Heart left ventricle (tissue), 16 donors: ENCODE data around the gene SLC2A10. TPM values are rescaled to one million over a fixed set of nuclear protein-coding genes. Genes with fewer than 3 reads are reported as not detected.

Experiments used
- ATAC-seq, 4 donors: fragments of 200-7000 bp; cut with Tn5 transposase; one replicate each; pipeline ENCODE4 v1.9.1; 2020 to 2022; ENCODE audit warnings: moderate library complexity in 4 of 4, mild to moderate bottlenecking in 3 of 4, moderate number of reproducible peaks in 1 of 4
- DNase-seq, 5 donors: peaks; one replicate each; pipeline ENCODE4 v3.0.0-alpha.2; 2020
- H3K27ac ChIP-seq, 12 donors: fragments of 200-600 bp; sonication (generic) in 4 of 12; one replicate each; pipeline versions ENCODE4 v1.5.0 to v1.8.0; 2016 to 2022; ENCODE audit warnings: mild to moderate bottlenecking in 2 of 12
- H3K27me3 ChIP-seq, 9 donors: fragments of 200-600 bp; sonication (generic) in 2 of 9; one replicate each; pipeline versions ENCODE4 v1.5.1 to v1.8.0; 2016 to 2022; ENCODE audit warnings: mild to moderate bottlenecking in 3 of 9
- H3K36me3 ChIP-seq, 9 donors: fragments of 200-600 bp; sonication (generic) in 2 of 9; one replicate each; pipeline versions ENCODE4 v1.5.0 to v1.8.0; 2018 to 2022; ENCODE audit warnings: mild to moderate bottlenecking in 2 of 9
- H3K4me1 ChIP-seq, 12 donors: fragments of 200-600 bp; sonication (generic) in 4 of 12; one replicate each; pipeline versions ENCODE4 v1.5.0 to v1.8.0; 2016 to 2022; ENCODE audit warnings: mild to moderate bottlenecking in 3 of 12
- H3K4me3 ChIP-seq, 12 donors: fragments of 200-600 bp; sonication (generic) in 4 of 12; one replicate each; pipeline versions ENCODE4 v1.5.0 to v1.8.0; 2017 to 2022; ENCODE audit warnings: mild to moderate bottlenecking in 9 of 12, moderate library complexity in 4 of 12
- H3K9me3 ChIP-seq, 12 donors: fragments of 200-600 bp; sonication (generic) in 4 of 12; one replicate each; pipeline versions ENCODE4 v1.5.0 to v1.8.0; 2016 to 2022; ENCODE audit warnings: mild to moderate bottlenecking in 1 of 12
- POLR2A ChIP-seq, 2 donors: fragments of 450-650 bp; IDR thresholded peaks; one replicate each; pipeline ENCODE4 v1.6.1; 2017; ENCODE audit warnings: antibody characterized with exemption in 2 of 2, mild to moderate bottlenecking in 2 of 2, moderate library complexity in 2 of 2
- WGBS, 4 donors: extraction: QIAGEN DNeasy Blood & Tissue Kit in 2 of 4; methylation state at CpG; one replicate each; pipeline versions ENCODE4 v1.1.5 to v1.1.7; 2013 to 2018; 5-methylcytosine and 5-hydroxymethylcytosine counted together
- intact Hi-C, 10 donors: fragments of 100-400 bp; cut with DNase I; formaldehyde crosslinking; loops; one replicate each; pipeline versions ENCODE4 v1.11.1 to v1.14.2; 2022
- polyA plus RNA-seq, 2 donors: library from polyadenylated mRNA; stranded (reverse); fragments of 200-250 nt; gene quantifications; one replicate each; pipeline ENCODE4 v1.2.3, GENCODE V29; 2013
- total RNA-seq, 9 donors: library from RNA; depleted of rRNA in 2 of 9; stranded (reverse); fragments of >200 nt in 2 of 9; fragmentation: NEBNext Ultra II Directional in 3 of 9; extraction: Animal tissue kit (Norgen Biotek cat#: 25700) in 3 of 9; gene quantifications; one replicate each; pipeline versions ENCODE4 v1.1.0 to v1.2.4, GENCODE V29; 2016 to 2023
- TF ChIP-seq, protein P1 (sequence below), 12 donors: fragments of 200-600 bp; sonication (generic) in 4 of 12; IDR thresholded peaks; one replicate each; pipeline versions ENCODE4 v1.5.0 to v1.8.0; 2018 to 2022; ENCODE audit warnings: antibody characterized with exemption in 12 of 12, mild to moderate bottlenecking in 5 of 12
- donor health status: ischemic (EF 13 %, LVEDD 7.1; RV severe dilation, severe dysfunction).
- donor health status: healthy with polysubstance abuse.
- donor health status: DM: no; HTN: yes; CAD: no.
- donor health status: DM: no; HTN: no; CAD: no.
- donor health status: ischemic (EF 25% LVEDD 6.9; RV normal size, moderate dysfunction).
- donor health status: ischemic (EF 25% LVEDD 5.7; RV mildly dilated, moderate dysfunction).
- donor health status: healthy.
- donor health status: DM: yes; HTN: yes; CAD: no.
- donor health status: ischemic (EF 35%, LVEDD 5.7; RV mildly dilated, moderate dysfunction).
- donor health status: nonischemic (EF 11% LVEDD 7.7; RV severe dilation, severe dysfunction).
- donor health status: DM: yes; HTN: yes; CAD: no.
- donor health status: PGD.
- donor health status: ischemic (EF 29% LVEDD 5.4; RV normal size, mild dysfunction).
- donor health status: nonischemic (EF 23%, LVEDD 6.1; RV moderate dilation, normal function).

SLC2A10 gene
- total and polyA plus RNA-seq, 11 donors = 1.4 to 6.3 (median 2.8) TPM

DNA sequence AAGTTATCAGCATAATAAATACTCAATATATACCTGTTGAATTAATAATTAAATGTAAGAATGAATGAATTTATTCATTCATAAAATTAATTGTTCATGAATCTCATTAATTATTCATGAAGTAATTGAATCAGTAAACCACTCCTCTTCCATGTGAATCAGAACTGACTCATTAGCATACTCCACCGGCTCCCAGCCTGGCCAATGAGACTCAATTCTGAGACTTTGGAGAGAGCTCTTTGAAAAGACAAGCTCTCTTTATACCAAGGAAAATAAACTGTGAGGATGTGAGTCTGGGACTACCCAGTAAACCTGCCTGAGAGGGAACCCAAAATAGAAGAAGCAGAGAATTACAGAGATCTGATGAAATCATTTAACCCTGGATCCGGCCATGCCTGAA, 8.4 kb upstream of the SLC2A10 start:
- Histone ChIP-seq H3K27me3 (peaks cover 0 to 17% (median 0%) of the 10 kb centered on the region in 9 donors), H3K4me3 (no peak overlapping the region), H3K4me1 (peaks cover 0 to 1% (median 0%) of the 10 kb centered on the region in 12 donors), H3K36me3 (no peaks in the 10 kb centered on the region), H3K27ac (no peak overlapping the region), H3K9me3 (peaks cover 0 to 5% (median 0%) of the 10 kb centered on the region in 12 donors)
- 79 to 90% (median 80%) methylated on average over 2 of the region's 2 CpGs for WGBS, 4 donors
- TF ChIP-seq, protein P1, sequence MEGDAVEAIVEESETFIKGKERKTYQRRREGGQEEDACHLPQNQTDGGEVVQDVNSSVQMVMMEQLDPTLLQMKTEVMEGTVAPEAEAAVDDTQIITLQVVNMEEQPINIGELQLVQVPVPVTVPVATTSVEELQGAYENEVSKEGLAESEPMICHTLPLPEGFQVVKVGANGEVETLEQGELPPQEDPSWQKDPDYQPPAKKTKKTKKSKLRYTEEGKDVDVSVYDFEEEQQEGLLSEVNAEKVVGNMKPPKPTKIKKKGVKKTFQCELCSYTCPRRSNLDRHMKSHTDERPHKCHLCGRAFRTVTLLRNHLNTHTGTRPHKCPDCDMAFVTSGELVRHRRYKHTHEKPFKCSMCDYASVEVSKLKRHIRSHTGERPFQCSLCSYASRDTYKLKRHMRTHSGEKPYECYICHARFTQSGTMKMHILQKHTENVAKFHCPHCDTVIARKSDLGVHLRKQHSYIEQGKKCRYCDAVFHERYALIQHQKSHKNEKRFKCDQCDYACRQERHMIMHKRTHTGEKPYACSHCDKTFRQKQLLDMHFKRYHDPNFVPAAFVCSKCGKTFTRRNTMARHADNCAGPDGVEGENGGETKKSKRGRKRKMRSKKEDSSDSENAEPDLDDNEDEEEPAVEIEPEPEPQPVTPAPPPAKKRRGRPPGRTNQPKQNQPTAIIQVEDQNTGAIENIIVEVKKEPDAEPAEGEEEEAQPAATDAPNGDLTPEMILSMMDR (IDR thresholded peaks at IDR 0.05) = no peak
- no peak for TF ChIP-seq POLR2A (IDR thresholded peaks at IDR 0.05)
- DNase-seq = no peak
- no peak for ATAC-seq
- intact Hi-C loops = no loop called here

DNA sequence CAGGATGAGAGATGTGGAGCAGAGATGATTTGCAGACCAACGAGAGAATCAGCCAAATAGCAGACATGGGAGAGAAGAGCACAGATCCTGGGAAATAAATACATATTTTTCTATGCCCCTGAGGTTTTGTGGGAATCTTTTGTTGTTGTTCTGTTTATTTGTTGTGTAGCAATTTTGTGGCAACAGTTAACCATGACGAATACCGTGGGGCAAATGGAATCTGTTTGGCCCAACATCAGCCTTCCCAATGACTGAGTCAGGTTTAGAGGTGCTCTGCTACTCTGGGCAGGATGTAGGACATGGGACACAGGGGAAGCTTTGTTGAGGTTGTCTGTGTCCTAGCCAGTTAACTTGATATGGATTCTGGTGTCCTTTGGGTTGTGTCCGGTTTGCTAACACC, 7.9 kb upstream of the SLC2A10 start:
- Histone ChIP-seq H3K4me3 (no peak overlapping the region), H3K27ac (no peak overlapping the region), H3K9me3 (peaks cover 0 to 9% (median 0%) of the 10 kb centered on the region in 12 donors), H3K27me3 (peaks cover 0 to 17% (median 0%) of the 10 kb centered on the region in 9 donors), H3K4me1 (no peaks in the 10 kb centered on the region), H3K36me3 (no peaks in the 10 kb centered on the region)
- DNase-seq = no peak
- TF ChIP-seq, protein P1 (IDR thresholded peaks at IDR 0.05) = no peak
- TF ChIP-seq POLR2A (IDR thresholded peaks at IDR 0.05) = no peak
- WGBS, 4 donors = 66 to 75% (median 69%) methylated on average over 4 of the region's 4 CpGs
- intact Hi-C loops = no loop called here
- no peak for ATAC-seq

- Histone ChIP-seq H3K9me3 (peaks cover 0 to 13% (median 1%) of the 10 kb centered on the region in 12 donors), H3K27me3 (peaks cover 0 to 17% (median 0%) of the 10 kb centered on the region in 9 donors), H3K27ac (no peak overlapping the region), H3K36me3 (no peaks in the 10 kb centered on the region), H3K4me3 (no peak overlapping the region), H3K4me1 (no peaks in the 10 kb centered on the region)
- WGBS, 4 donors = 75 to 90% (median 83%) methylated on average over 5 of the region's 5 CpGs
- ATAC-seq = no peak
- intact Hi-C loops = no loop called here
- no peak for DNase-seq
- TF ChIP-seq, protein P1 (IDR thresholded peaks at IDR 0.05) = no peak
- no peak for TF ChIP-seq POLR2A (IDR thresholded peaks at IDR 0.05)
These were observed 7.5 kb upstream of the SLC2A10 start for GRCh38 chr20:46701986-46702385.

- ATAC-seq (no peak), DNase-seq (no peak)
- intact Hi-C loops = no loop called here
- Histone ChIP-seq H3K4me3 (no peak overlapping the region), H3K9me3 (peaks cover 0 to 13% (median 1%) of the 10 kb centered on the region in 12 donors), H3K4me1 (no peaks in the 10 kb centered on the region), H3K27ac (no peak overlapping the region), H3K36me3 (no peaks in the 10 kb centered on the region), H3K27me3 (peaks cover 0 to 17% (median 0%) of the 10 kb centered on the region in 9 donors)
- 93 to 96% (median 94%) methylated on average over 8 of the region's 8 CpGs for WGBS, 4 donors
- TF ChIP-seq, protein P1 (IDR thresholded peaks at IDR 0.05) = no peak
- no peak for TF ChIP-seq POLR2A (IDR thresholded peaks at IDR 0.05)
These were observed 6.8 kb upstream of the SLC2A10 start for GRCh38 chr20:46702447-46703203.
